NT2/D1 (cell line): Measurements from ENCODE around the gene SPRED1.

Experiments used
- SUZ12 ChIP-seq: IDR thresholded peaks from 2 replicates; pipeline ENCODE4 v1.6.1; 2011; ENCODE audit not compliant: insufficient read length, insufficient read depth; ENCODE audit errors: extremely low read depth
- YY1 ChIP-seq: IDR thresholded peaks from 2 replicates; pipeline ENCODE4 v1.6.1; 2011; ENCODE audit not compliant: insufficient read length, insufficient read depth
- ZNF274 ChIP-seq: IDR thresholded peaks from 2 replicates; pipeline ENCODE4 v1.6.1; 2011; ENCODE audit warnings: mild to moderate bottlenecking, low read depth, low read length

DNA sequence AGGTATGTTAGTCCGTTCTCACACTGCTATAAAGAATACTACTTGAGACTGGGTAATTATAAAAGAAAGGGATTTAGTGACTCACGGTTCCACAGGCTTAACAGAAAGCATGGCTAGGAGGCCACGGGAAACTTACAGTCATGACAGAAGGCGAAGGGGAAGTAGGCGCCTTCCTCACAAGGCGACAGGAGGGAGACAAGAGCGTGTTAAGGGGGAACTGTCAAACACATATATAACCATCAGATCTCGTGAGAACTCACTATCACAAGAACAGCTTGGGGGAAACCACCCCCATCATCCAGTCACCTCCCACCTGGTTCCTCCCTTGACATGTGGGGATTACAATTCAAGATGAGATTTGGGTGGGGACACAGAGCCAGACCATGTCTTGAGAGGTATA lies 30.4 kb downstream of the SPRED1 start:
- TF ChIP-seq YY1 (no peak), ZNF274 (no peak), SUZ12 (no peak)
